ENCODE data around the gene EYA3.

EYA3 gene

DNA sequence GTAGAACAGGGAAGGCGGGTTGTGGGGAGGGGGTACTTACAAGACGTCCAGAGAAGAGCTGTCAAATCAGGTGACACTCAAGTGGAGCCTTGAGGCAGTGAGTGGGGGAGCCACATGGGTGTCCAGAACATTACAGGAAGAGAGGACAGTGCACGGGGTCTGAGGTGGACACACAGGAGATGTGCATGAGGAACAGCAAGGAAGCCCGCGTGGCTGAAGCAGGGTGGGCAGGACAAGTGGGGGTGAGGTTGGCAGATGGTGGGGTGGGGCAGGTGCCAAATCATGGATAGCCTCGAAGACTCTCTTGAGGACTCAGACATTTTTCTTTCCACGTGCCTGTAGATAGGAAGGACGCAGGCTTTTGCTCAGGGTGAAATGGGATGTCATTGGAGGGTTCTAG, 152.7 kb downstream of the EYA3 start:
- DNase-seq = no peak

DNA sequence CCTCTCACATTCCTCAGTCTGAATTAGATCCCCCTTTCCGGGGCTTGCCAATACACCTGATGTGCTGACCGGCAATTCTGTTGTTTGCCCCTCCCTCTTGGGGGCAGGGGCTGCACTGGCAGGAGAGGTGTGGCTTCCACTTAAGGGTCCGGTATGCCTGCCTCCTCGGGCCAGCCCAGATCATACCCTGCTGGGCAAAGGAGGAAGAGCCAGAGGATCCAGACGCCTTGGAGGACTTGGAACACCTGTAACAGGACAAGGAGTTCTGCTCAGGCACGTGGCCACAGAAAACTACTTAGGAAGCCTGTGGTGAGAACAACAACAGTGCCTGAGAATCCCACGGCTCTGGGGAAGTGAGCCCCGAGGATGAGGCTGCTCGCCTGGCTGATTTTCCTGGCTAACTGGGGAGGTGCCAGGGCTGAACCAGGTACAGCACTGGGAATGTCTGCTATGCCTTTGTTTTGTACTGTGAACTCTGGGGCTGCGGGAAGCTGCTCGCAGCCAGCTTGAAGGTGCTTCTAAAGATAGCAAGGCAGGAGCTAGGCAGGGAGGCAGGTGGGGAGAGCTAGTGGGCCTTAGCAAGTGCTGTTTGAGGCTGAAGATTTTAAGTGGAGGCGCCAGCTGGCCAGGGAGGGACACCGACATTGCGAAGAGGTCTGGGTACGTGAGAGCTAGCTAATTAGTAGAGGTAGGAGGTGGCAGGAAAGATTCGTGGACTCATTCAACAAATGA, 153.4 kb downstream of the EYA3 start, which contains the start of gene SMPDL3B:
Gene SMPDL3B, plus strand, starts transcription at position 183 of the 732 bp plus-strand sequence. Its CDS starts 184 bp downstream, at position 367.
- DNase-seq = peak; percentile 14

DNA sequence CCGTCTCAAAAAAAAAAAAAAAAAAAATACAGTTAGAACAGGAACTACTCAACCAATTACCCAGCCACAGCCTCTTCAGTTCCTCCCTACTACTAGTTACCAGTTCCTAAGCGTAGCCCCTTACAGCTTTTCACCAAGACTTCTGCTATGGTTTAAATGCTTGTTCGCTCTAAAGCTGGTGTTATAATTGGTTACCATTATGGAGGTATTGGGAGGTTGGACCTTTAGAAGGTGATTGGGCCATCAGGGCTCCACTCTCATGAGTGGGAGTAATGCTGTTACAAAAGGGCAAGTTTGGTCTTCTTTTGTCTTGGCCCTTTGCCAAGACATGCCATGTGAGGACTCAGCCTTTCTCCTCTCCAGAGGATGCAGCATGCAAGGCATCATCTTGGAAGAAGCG, 156.7 kb downstream of the EYA3 start:
- DNase-seq = no peak

DNA sequence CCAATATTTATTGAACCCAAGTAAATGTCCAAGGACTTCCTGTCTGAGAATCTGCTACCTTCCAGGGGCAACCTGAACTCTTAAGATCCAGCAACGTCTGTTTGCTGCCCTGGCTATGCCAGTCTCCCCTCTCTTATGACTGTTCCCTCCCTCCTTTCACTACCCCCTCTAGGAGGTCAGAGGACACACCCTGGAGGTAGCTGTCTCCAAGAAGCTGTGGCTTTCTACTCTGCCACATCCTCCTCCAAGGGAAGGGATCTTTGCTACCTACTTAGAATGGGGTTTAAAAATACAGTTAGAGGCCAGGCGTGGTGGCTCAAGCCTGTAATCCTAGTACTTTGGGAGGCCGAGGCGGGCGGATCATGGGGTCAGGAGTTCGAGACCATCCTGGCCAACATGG, 157.2 kb downstream of the EYA3 start:
- DNase-seq = no peak

DNA sequence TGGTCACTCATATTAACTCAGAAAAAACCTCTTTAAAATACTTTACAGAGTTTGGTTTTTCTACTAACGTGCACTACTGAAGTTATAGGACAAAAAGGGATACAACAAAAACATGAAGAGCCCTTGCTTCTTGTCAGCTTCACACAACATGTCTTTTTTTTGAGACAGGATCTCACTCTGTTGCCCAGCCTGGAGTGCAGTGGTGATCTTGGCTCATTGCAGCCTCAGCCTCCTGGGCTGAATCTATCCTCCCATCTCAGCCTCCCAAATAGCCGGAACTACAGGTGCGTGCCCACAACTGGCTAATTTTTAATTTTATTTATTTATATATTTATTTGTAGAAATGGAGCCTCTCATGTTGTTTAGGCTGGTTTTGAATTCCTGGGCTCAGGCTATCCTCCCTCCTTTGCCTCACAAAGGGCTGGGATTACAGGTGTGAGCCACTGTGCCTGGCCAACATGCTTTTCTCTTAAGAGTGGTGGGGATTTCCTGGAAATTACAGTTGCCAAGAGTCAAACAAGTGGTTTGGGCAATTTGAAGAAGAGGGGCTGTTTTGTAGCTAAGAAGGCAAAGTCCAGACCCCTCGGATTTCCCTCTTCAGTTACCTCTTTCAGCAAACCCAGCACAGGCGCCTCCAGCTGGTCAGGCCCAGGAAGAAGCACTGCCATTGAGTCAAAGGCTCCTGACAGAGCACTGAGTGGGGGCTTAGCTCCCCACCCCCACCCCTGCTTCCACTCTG, 160.0 kb downstream of the EYA3 start:
- no peak for DNase-seq

DNA sequence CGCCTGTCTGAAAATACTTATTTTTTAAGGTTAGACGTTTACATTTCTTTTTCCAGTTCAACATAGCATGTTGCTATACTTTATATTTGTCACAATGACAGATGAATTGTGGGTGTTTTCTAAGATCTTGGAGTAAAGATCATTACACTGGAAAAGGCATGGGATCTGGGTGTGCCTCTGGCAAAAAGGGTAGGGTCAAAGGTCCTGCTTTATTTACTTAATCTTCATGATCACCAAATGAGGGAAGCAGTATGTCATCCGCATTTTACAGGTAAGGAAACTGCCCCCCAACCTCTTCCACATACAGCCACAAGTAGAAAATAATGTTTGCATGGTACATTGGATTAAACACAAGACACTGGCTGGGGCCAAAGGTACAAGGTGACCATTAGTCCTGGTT, 166.1 kb downstream of the EYA3 start:
- no peak for DNase-seq

Data from fibroblast of skin of back (primary cell).